Psoas muscle (tissue), 8 donors: ENCODE measurements around the gene DESI2. TPM values are rescaled to one million over a fixed set of nuclear protein-coding genes. Genes with fewer than 3 reads are reported as not detected.

Experiments
- ATAC-seq, 4 donors: fragments of 200-7000 bp; cut with Tn5 transposase; one replicate each; pipeline ENCODE4 v1.9.1; 2020; ENCODE audit warnings: moderate library complexity in 3 of 4, mild to moderate bottlenecking in 2 of 4
- DNase-seq, 2 donors: peaks; one replicate each; pipeline ENCODE4 v3.0.0-alpha.2; 2020
- H3K27ac ChIP-seq: fragments of 200-600 bp; one replicate; pipeline ENCODE4 v1.8.0; 2022
- H3K27me3 ChIP-seq, 3 donors: fragments of 200-600 bp in 1 of 3; one replicate each; pipeline versions ENCODE4 v1.6.1 to v1.8.0; 2013 to 2022; ENCODE audit warnings: low read length in 2 of 3, mild to moderate bottlenecking in 2 of 3, moderate library complexity in 1 of 3; ENCODE audit not compliant: insufficient read depth in 3 of 3
- H3K36me3 ChIP-seq, 2 donors: fragments of 200-600 bp in 1 of 2; one replicate each; pipeline versions ENCODE4 v1.6.1 to v1.8.0; 2013 to 2022; ENCODE audit warnings: low read depth in 1 of 2, mild to moderate bottlenecking in 1 of 2, moderate library complexity in 1 of 2; ENCODE audit not compliant: insufficient read depth in 1 of 2
- H3K4me1 ChIP-seq: fragments of 200-600 bp; one replicate; pipeline ENCODE4 v1.8.0; 2022
- H3K4me3 ChIP-seq: fragments of 200-600 bp; one replicate; pipeline ENCODE4 v1.8.0; 2022; ENCODE audit warnings: mild to moderate bottlenecking
- H3K9me3 ChIP-seq: fragments of 200-600 bp; one replicate; pipeline ENCODE4 v1.8.0; 2022
- WGBS, 3 donors: extraction: QIAGEN DNeasy Blood & Tissue Kit; methylation state at CpG; one replicate each; pipeline versions ENCODE4 v1.1.6 to v1.1.7; 2013; 5-methylcytosine and 5-hydroxymethylcytosine counted together
- intact Hi-C, 2 donors: fragments of 100-400 bp; cut with DNase I; formaldehyde crosslinking; loops; one replicate each; pipeline versions ENCODE4 v1.11.0 to v1.14.2; 2022
- polyA plus RNA-seq, 3 donors: library from polyadenylated mRNA; stranded (reverse); fragments of 200-250 nt; gene quantifications; one replicate each; pipeline ENCODE4 v1.2.3, GENCODE V29; 2013
- total RNA-seq, 4 donors: library from RNA; stranded (reverse); fragmentation: NEBNext Ultra II Directional in 2 of 4; extraction: Animal tissue kit (Norgen Biotek cat#: 25700) in 2 of 4; gene quantifications; one replicate each; pipeline versions ENCODE4 v1.2.1 to v1.2.4, GENCODE V29; 2021 to 2023
- TF ChIP-seq, protein P1 (sequence below): fragments of 200-600 bp; IDR thresholded peaks from one replicate; pipeline ENCODE4 v1.8.0; 2022; ENCODE audit warnings: antibody characterized with exemption
- donor health status: healthy with polysubstance abuse.
- donor health status: DM: no; HTN: no; CAD: no; lungs with moderate emphysema.
- donor health status: Bipolar disorder and iron deficiency.
- donor health status: healthy.
- donor health status: DM: yes; HTN: yes; CAD: no.
- donor health status: DM: no; HTN: no; CAD: no.
- donor health status: DM: no; HTN: no; CAD: no.
- donor health status: DM: yes; HTN: yes; CAD: no.

Gene DESI2
- total and polyA plus RNA-seq, 7 donors = 10.9 to 43.3 (median 19.5) TPM

DNA sequence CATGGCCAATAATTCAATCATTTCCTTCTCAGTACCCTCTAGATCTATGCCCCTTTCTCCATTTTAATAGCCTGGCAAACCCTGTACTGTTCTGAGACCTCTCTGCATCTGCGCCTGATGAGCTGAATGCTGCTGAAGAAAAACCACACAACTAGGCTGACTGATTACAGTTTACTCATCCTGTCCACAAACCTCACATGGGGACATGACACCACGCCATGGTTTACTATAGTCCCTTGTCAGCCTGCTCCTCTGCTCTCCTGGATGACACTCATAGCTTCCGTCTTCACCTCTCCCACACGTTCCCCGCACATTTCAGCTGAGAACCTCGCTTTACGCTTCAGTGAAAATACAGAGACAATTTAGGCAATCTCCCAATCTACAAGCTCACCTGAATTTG is 59.7 kb downstream of the DESI2 start:
- Histone ChIP-seq H3K27me3 (no peaks in the 10 kb centered on the region), H3K9me3 (no peaks in the 10 kb centered on the region), H3K36me3 (no peaks in the 10 kb centered on the region), H3K4me3 (no peak overlapping the region), H3K27ac (no peak overlapping the region), H3K4me1 (no peaks in the 10 kb centered on the region)
- TF ChIP-seq, protein P1, sequence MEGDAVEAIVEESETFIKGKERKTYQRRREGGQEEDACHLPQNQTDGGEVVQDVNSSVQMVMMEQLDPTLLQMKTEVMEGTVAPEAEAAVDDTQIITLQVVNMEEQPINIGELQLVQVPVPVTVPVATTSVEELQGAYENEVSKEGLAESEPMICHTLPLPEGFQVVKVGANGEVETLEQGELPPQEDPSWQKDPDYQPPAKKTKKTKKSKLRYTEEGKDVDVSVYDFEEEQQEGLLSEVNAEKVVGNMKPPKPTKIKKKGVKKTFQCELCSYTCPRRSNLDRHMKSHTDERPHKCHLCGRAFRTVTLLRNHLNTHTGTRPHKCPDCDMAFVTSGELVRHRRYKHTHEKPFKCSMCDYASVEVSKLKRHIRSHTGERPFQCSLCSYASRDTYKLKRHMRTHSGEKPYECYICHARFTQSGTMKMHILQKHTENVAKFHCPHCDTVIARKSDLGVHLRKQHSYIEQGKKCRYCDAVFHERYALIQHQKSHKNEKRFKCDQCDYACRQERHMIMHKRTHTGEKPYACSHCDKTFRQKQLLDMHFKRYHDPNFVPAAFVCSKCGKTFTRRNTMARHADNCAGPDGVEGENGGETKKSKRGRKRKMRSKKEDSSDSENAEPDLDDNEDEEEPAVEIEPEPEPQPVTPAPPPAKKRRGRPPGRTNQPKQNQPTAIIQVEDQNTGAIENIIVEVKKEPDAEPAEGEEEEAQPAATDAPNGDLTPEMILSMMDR = no peak
- ATAC-seq (no peak), DNase-seq (no peak)
- intact Hi-C loops = no loop called here
- 95 to 97% (median 97%) methylated on average over 7 of the region's 7 CpGs for WGBS, 3 donors

DNA sequence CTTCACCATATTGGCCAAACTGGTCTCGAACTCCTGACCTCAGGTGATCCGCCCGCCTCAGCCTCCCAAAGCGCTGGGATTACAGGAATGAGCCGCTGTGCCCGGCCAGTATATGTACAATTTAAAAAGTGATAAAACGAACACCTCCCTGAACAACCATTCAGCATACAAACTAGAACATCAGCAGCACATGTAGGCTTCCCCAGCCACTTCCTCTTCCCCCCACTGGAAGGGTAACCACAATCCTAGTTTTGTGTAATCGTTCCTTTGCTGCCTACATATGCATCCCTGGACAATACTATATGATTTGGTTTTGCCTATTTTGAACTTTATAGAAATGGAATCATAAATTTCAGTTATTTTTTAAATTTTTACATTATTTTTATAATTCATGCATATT is 60.4 kb downstream of the DESI2 start:
- DNase-seq (no peak), ATAC-seq (no peak)
- no peaks in the 10 kb centered on the region for H3K9me3 ChIP-seq
- no peak overlapping the region for H3K27ac ChIP-seq
- intact Hi-C loops = no loop called here
- H3K36me3 ChIP-seq = no peaks in the 10 kb centered on the region
- 91 to 95% (median 93%) methylated on average over 8 of the region's 8 CpGs for WGBS, 3 donors
- H3K27me3 ChIP-seq = no peaks in the 10 kb centered on the region
- no peaks in the 10 kb centered on the region for H3K4me1 ChIP-seq
- TF ChIP-seq, protein P1 = no peak
- no peak overlapping the region for H3K4me3 ChIP-seq

DNA sequence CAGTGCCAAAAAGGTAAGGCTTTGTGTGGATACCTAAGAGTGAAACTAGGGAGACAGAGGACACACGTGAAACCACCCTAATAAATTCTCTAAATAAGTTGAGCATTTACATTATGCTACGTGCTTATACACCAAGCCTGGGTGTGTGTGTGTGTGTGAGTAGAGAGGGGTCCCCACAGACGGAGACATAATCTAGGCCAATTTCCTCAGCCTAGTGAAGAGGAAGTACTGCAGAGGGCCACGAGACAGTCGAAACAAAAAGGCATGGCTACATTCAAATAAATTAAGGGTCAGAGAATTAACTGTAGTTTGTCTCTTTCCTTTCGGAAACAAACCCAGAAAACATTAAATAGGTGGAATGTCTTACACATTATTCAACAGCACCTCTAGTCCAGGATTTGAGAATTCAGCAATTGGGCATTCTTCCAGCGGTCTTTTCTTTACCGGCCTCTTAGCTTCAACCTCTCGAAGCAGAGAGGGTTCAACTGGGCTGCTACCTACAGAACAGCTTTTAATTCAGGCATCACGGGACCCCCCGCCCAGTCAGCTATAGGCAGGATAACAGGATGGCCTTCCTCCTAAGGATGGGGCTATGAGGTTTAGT is 75.0 kb downstream of the DESI2 start:
- H3K27ac ChIP-seq = no peak overlapping the region
- no peaks in the 10 kb centered on the region for H3K9me3 ChIP-seq
- ATAC-seq (no peak), DNase-seq (no peak)
- H3K4me1 ChIP-seq = no peaks in the 10 kb centered on the region
- TF ChIP-seq, protein P1 = no peak
- no peaks in the 10 kb centered on the region for H3K36me3 ChIP-seq
- H3K27me3 ChIP-seq = no peaks in the 10 kb centered on the region
- no peak overlapping the region for H3K4me3 ChIP-seq
- WGBS, 3 donors = 91 to 95% (median 94%) methylated on average over 11 of the region's 11 CpGs
- intact Hi-C loops = loop anchor here in 1 of 2 donors (5.0 kb wide), 1 partner anchor 76 kb away; the partner anchor contains the start of gene DESI2

DNA sequence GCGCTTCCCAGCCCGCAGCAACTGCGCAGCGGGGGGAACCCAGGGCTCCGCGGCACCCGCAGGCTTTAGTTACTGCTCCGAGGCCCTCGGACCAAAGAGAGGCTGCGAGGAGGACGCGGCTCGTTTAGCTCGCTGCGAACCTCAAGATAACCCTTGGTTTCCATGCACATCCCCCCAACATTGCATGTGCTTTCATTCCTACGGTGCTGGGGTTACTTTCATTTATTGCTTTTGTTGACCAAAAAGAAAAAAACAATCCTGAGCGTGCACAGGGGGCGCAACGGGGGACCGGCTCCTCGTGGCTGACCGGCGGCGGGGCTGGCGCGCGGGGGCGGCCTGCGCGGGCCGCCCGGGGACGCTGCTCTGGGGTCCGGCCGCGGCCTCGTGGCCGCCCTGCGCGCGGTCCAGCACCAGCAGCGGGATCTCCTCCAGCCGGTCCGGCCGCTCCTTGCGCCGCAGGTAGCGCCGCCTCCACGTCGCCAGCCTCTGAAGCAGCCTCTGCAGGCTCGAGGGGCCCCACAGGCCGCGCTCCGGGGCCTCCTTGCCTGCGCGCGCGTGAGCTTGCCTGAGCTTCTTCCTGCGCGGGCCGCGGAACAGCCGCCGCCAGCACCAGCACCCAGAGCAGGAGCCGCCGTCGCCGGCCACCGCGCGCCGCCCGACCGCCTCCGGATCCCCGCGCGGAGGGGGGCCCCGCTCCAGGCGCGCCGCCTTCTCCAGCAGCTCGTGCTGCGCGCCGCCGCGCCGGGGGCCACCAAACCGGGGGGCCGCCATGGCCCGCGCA is 77.4 kb downstream of the DESI2 start:
- Histone ChIP-seq H3K36me3 (no peaks in the 10 kb centered on the region), H3K4me3 (peak overlapping the region; percentile 74), H3K9me3 (no peaks in the 10 kb centered on the region), H3K27ac (no peak overlapping the region), H3K4me1 (no peaks in the 10 kb centered on the region), H3K27me3 (peaks cover 0 to under 1% (median 0%) of the 10 kb centered on the region in 3 donors)
- ATAC-seq (peak; percentile 66 to 85 (median 74)), DNase-seq (peak; percentile 43 to 63)
- TF ChIP-seq, protein P1 = no peak
- intact Hi-C loops = no loop called here
- 0 to 1% (median 1%) methylated on average over 78 to 94 of the region's 94 CpGs for WGBS, 3 donors
